NCI-H146 treated with DMSO at 0.1 percent for 48 hours (cell line): ENCODE measurements around the gene OR51B6.
"Not testable (repeated sequence)": the region's sequence is repeated elsewhere in the genome, so short reads cannot be mapped to it uniquely, and the experiment has no call there.

ENCODE experiments used
- DNase-seq: peaks from one replicate; lab custom pipeline; 2025; ENCODE audit not compliant: unreplicated experiment; lab: John Stamatoyannopoulos, UW

The OR51B6 gene, protein sequence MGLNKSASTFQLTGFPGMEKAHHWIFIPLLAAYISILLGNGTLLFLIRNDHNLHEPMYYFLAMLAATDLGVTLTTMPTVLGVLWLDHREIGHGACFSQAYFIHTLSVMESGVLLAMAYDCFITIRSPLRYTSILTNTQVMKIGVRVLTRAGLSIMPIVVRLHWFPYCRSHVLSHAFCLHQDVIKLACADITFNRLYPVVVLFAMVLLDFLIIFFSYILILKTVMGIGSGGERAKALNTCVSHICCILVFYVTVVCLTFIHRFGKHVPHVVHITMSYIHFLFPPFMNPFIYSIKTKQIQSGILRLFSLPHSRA

GRCh38 chr11:5351208-5351607, at the start of gene OR51B6:
TSS of gene OR51B6 (plus strand) at chr11:5351508. CDS start at chr11:5351508, 0 bp downstream.
- no peak for DNase-seq

DNA sequence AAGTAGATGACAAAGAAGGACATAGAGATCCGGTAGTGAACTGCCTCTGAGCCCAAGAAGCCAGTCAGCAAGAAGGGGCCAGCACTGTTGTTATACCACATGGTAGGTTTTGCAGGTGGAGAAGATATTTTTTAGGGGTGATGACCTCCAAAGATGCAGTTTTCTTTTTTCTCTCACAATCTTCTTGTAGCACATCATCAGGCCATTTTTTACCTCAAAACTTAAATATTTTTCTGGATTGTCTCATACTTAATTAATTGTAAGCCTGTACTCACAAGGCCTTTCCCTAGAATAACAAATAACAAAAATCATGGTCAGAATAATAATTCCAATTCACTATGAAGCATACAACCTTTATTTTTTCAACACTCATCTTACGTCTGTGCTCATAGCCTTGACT, 49.5 kb upstream of the OR51B6 start, which contains the start of gene OR51B4:
OR51B4 (minus strand) TSS at position 101 of the 400 bp plus-strand sequence; CDS start at position 101, 0 bp downstream.
- DNase-seq, result no peak

- DNase-seq, result no peak
Observed at GRCh38 chr11:5303626-5304025, 47.7 kb upstream of the OR51B6 start.

- DNase-seq, result no peak
Observed at GRCh38 chr11:5304046-5304445, 47.3 kb upstream of the OR51B6 start.

GRCh38 chr11:5307256-5308019, 43.9 kb upstream of the OR51B6 start:
- DNase-seq, result no peak

GRCh38 chr11:5310423-5310822, 40.9 kb upstream of the OR51B6 start:
- no peak for DNase-seq

GRCh38 chr11:5313326-5314023, 37.8 kb upstream of the OR51B6 start:
- DNase-seq, result not testable (repeated sequence)

DNA sequence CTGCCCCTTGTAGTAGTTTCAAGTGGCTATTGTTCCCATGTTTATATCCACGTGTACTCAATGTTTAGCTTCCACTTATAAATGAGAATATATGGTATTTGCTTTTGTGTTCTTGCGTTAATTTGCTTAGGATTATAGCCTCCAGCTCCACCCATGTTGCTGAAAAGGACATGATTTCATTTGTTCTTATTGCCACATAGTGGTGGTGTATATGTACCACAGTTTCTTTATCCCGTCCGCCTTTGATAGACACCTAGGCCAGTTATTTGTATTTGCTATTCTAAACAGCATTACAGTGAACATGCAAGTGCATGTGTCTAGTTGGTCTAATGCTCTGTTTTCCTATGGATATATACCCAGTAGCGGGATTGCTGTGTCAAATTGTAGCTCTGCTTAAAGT, 34.0 kb upstream of the OR51B6 start:
- no peak for DNase-seq

DNA sequence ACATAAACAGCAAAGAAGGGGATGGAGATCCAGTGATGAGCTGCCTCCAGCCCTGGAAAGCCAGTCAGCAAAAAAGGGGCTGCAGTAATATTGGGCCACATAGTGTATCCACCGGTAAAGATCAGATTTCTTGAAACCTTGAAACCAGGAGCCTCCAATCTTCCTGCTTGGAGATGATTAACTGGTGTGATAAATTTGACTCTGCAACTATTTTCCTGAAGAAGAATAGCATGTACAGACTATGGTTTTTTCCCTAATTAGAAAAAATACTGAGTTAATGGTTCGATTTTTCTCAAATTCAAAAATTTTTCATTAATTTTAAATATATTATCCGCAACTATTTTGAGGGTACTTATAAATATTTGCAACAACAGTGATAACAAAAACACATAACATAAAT, 27.1 kb upstream of the OR51B6 start, which contains the start of gene OR51B2:
OR51B2 (minus strand) TSS at position 101 of the 400 bp plus-strand sequence; CDS start at position 101, 0 bp downstream.
- DNase-seq, result no peak

GRCh38 chr11:5335170-5335569, 16.1 kb upstream of the OR51B6 start:
- DNase-seq, result no peak

DNA sequence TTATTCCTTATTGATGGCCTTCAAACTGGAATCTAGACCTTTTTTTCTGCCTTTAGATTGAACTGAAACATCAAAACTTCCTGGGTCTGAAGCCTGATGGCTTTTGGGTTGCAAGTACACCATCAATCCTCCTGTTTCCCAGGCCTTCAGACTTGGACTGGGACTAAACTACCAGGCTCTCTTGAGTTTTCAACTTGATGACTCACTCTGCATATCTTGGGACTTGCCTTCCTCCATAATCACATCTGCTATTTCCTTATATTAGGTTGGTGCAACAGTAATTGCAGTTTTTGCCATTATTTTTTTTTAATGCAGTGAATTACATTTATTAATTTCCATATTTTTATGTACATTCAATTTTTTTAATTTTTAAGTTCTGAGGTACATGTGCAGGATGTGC, 15.0 kb upstream of the OR51B6 start:
- DNase-seq, result no peak

GRCh38 chr11:5337253-5337652, 14.1 kb upstream of the OR51B6 start:
- not testable (repeated sequence) for DNase-seq

DNA sequence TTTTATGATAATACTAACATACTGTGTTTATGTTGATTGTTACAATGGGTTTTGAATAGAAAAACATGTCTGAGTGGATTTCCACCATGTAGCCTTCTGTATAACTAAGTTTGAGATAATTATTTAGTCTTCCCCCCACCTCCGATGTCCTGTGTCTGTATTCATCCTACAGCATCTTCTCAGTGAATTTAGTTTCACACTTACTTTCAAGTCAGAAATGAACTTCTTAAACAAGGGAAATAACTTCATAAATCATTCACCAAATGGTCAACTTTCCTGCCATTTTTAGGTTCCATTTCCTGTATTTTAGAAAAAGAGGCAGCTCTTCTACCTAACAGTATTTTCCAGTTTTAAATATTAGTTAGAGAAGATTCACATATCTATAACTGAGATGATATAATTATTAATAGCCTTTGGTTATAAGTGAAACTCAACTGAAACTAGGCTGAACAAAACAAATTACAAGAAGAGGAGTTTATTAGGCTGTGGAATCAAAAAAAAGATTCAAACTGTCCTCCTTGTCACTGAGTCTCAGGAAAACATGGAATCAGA, 11.5 kb upstream of the OR51B6 start:
- DNase-seq, result no peak

- no peak for DNase-seq
Observed at GRCh38 chr11:5343474-5344335, 7.6 kb upstream of the OR51B6 start, which contains the start of gene OR51B5. TSS of gene OR51B5 (minus strand) at chr11:5343524. CDS start at chr11:5343524, 0 bp downstream.

DNA sequence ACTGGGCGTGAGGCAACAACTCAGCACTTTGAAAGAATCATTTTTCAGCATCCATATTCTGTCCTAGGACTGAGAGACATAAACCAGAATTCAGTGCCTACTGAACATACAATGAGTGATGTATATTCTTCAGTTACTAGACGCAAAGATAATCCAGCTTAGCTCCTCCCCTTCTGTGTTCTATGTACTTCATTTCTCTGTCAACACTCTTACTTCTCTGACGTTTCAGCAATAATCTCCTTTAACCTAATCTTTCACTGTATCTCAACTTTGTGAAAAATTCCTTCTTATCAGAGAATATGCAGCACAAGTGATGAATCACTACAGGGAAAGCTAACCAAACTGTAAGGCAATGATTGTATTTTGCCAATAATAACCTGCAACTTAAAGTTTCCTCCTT, 5.5 kb upstream of the OR51B6 start:
- DNase-seq, result no peak

GRCh38 chr11:5348551-5349194, 2.6 kb upstream of the OR51B6 start:
- no peak for DNase-seq

DNA sequence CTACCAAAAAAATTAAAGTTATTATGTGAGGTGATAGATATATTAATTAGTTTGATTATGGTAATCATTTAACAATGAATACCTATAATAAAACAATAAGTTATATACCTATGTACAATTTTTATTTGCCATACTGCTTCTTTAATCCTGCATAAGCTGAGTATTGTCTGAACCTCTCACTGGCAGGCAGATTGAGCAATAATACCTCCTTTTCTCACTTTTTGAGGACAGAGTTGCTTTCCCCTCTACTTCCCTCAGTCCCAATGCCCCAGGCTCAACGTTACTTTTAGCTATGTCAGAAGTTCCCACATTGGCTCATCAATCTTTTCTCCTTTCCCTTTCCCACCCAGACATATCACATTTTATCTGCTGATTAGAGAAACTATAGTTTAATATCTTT, 1.8 kb upstream of the OR51B6 start:
- no peak for DNase-seq

- not testable (repeated sequence) for DNase-seq
Observed at GRCh38 chr11:5356031-5356430, 4.7 kb downstream of the OR51B6 start.

DNA sequence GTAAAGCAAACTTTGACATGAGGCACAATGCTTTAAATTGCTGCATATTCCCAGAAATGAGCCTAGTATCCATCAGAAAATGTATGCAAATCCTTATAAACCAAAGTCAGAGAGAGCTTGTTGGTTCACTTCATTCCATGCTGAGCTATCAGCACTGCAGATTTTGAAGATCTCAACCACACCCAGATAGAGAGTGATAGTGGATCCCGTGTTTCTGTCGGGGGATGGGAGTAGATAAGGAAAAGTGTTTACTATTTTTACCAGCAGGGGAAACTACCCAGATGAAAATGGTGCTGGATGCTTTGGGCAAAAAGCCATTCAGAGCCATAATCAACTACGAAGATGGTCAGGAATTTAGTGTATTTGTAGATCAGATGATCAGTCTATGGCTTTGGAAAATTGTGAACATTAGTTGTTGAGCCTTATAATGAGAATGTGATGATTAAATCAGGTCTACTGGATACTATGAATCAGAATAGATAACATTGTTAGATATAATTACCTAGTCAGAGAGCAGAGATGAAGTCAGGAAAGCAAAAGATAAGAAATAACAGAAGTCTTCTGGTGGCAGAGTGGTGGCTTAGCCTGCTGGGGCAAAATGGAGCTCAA, 10.8 kb downstream of the OR51B6 start:
- no peak for DNase-seq
